GM18519 (cell line): ENCODE measurements around the gene ARHGAP15.
A peak's percentile ranks its signal among the peaks of the same experiment; 100 is the strongest.

Experiments
- ATAC-seq: cut with Tn5 transposase; IDR thresholded peaks from one replicate; pipeline ENCODE4 v1.9.1; 2021; ENCODE audit warnings: mild to moderate bottlenecking, moderate library complexity; ENCODE audit not compliant: unreplicated experiment, low FRiP score

ARHGAP15 gene

DNA sequence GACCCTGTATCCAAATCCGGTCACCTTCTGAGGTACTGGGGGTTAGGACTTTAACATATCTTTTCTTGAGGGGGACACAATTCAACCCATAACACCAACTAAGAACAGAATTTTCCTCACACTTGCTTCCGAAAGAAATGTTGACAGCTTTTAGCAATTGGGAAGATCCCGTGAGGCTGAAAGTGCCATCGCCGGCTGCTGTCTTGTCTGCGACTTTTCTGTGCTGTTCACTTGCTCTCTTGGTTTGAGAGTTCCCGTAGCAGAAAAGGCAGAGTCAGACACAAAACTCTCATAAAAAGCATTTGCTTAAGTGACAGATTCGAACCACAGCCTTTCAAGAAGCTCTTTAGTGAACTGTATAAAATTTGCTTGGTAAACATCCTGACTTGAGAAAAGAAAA is 253.4 kb downstream of the ARHGAP15 start:
- no peak for ATAC-seq

DNA sequence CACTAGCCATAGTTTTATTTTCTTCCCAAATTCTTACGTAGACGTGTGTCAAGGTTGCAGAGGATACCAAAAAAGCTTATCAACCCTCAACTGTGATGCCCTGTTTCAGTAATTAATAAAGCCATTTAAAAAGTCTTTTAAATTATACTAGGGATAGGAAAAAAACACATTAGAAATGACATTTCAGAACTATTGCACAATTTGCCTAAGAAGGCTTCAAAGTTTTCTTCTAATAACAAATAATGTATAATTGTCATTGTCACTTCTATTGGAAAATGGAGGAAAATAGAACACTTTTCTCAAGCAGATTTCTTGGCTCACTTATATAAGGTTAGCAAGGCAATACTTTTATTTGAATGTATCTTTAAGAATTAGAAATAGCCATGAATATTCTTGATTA is 253.8 kb downstream of the ARHGAP15 start:
- no peak for ATAC-seq

DNA sequence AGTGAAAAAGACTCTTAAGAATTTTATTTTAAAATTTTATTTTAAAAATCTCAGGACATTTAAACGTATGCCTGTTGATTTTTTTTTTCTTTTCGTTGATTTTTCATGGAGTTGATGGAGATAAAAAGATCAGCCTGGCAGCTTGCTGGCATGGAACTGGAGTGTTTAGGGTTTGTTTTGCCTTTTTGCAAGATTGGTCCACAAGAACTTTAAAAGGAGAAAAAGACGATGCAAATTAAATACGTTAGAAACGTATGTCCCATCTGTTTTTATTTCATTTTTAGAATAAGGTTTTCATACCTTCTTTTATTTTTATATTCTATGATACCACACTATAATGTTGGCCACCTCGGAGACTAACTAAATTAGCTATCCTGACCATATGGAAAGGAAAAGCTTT is 254.9 kb downstream of the ARHGAP15 start:
- ATAC-seq: no peak

DNA sequence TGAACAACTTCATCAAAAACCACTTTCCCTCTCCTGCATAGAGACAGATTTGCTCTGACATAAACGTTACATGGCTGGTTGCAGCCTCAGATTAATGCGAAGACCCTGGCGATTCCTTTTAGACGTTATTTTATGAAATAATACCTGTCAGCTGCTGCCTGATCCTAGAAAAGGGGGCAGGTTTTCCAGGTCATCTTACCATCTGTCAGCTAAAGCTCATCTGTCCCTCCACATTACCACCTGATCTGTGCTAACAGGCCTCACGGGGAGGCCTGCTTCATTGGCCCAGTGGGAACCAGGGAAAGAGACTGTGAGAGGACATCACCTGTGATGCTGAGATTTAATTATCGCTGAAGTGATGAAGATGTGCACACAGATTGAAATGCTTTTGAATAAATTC is 261.0 kb downstream of the ARHGAP15 start:
- no peak for ATAC-seq

DNA sequence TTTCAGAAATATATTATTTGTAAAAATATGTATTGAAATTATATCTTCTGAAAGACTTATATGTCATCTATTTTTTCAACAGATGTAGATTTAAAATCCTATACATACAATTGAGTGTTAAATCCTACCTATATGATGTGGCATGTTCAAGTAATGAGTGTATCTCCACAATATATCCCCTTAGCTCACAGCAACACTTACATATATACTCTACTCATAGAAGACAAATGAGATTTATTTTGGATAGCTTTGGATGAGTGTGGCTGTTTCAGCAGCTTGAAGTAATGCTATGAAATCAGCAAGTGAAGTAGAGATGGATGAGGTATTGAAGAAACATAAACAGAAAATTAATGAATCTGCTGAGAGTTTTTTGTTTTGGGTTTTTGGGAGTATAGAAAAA is 263.1 kb downstream of the ARHGAP15 start:
- ATAC-seq: no peak

DNA sequence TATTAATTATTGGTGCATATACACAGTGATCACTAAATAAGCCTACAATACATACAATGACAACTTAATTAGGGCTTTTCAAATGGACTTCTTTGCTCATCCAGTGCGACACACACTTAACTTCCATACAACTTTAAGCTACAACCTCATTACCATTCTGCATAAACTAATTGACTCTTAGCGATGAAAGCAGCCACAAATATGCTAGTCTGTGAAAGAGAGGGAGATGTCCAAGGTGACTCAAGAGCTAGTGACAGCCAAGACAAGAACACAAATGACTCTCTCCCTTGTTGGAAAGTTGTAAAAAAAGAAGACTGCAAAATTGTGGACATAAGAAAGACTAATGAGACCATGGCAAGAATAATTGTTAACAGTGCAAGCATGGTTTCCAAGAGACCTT is 264.8 kb downstream of the ARHGAP15 start:
- no peak for ATAC-seq

DNA sequence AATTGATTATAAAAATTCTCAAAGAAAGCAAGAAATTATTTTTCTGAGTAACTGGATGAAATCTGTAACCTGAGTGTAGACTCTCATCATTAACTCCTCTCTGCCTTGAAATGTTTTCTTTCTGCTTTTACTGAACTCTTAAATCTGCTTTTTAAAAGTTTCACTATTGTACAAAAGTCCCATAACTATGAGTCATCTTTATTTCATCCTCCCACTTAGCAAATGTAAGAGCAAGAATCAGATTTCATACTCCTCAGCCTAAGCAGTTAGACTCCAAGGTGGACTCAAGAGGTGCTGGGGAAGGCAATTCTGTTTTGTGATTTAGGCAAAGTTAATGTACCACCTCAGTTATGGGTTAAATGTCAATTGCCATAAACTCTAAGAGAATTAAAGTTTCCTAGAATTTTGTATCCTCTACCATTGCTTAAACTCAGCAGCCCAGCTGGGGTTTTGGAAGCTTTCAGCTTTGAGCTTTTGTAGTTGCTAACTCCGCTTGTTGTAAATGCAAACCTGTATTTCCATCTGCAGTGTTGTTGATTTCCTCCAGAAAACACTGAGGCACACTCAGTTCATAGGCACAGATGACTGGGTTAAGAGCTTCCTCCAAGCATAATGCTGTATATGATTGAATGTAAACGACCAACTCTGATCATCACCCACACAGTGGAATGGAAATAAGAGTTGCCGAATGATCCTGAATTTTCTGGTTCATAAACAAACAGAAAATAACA is 268.8 kb downstream of the ARHGAP15 start:
- peak; percentile 74 for ATAC-seq

DNA sequence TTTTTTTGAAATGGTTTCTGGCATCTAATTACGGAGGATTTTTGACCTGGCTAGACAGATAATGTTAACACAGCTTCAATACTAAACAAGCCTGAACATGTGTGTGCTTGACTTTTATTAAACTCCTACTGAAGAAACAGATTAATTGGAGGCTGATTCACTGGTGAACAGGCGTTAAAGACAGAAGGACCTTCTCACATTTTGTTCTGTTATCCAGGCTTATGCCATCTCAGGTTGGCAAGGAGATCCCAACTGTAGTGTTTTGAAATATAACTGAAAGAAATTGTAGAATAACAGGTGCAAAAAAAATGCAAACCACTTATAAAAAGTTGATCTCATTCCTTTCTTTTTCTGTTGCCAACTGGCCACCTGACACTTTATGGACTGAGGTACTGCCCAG is 269.6 kb downstream of the ARHGAP15 start:
- ATAC-seq: no peak

DNA sequence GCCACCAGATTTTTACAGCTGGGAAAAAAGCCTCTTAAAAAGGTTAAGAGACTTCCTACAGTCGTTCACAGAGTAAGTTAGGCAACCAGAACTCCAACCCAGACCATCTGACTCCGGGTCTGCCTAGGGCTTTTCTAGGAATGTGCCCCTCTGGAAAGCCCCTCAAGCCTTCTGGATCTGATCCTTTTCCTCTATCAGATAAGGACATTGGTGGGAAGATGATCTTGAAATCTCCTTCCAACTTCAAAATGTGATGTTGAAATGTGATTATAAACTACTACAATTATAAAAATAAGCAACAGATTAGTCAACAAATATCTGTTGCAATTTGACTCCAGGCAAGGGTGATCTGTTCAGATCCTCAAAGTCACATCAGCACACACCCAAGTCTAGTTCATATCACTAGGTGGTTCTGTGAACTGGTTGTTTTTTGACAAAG is 270.4 kb downstream of the ARHGAP15 start:
- no peak for ATAC-seq

DNA sequence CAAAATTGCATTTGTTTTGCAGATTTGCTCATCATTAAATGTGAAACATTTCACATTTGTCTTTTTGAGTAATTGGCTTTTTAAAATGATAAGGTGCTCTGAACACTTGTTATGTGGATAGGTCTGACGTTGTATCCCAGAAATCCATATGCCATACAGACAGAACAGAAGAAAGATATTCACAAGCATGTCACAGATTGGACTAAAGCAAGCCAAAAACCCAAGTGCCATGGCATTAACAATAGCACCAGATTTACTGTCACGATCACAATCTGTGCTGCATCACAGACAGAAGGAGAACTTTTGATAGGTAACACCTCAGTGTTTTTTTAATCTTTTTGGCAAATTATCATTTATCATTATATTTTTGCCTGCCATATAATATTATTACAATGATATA is 272.6 kb downstream of the ARHGAP15 start:
- ATAC-seq: no peak

DNA sequence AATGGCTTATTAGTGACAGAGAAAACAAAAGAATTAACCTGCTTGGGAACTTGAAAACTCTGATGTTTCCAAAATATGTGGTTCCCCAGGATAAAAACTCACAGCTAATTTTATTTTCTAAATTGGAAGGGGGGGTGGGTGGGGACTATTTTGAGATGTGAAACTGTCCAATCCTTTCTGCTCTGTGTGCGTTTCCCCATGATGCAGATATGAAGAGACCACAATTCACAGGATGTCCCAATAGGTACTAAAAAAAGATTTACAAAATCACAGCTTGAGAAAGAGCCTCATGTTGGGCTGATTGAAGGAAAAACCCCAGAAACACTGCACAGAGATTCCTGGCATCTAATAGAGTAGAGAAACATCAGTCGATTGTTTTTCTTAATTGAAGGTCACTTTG is 273.2 kb downstream of the ARHGAP15 start:
- no peak for ATAC-seq

DNA sequence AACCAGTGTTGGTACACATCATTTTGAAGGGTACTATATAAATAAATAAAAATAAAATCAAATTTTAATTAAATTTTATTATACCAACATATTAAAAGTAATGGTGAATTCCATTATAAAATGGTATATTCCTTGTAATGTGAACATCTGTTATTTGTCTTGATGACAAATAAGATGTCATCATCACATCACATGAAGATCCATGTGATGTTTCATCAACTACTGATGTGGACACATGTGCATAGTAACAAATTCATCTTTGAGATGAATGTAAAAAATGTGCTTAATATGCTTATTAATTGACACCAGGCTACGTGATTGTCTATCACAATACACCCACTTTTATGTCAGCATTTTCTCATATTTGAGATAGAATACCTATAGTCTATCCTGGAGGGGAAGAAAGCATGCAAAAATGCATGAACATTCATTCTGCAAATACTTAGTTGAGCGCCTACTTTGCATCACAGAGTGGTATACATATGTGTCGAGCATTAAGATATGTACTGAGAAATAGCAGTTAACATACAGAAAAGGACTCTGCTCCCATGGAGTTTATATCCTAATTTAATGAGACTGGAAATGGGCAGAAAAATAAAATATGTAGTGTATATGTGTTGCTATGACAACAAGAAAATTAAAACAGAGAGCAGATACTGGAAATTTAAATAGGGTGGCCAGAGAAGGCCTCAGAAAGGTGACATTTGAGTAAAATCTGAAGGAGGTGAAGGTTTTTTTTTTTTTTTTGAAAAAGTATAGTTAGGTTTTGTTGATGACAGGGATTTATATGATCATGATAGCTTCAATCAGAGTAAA is 281.1 kb downstream of the ARHGAP15 start:
- ATAC-seq: no peak

DNA sequence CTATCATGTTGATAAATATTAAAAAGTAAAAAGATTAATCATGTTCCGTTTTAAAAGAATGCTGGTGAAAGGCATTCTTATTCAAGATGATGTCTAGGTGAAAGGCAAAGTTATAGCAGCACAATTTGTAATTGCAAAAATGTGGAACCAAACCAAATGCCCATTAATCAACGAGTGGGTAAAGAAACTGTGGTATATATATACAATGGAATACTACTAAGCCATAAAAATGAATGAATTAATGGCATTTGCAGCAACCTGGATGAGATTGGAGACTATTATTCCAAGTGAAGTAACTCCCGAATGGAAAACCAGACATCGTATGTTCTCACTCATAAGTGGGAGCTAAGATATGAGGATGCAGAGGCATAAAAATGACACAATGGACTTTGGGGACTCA is 286.4 kb downstream of the ARHGAP15 start:
- no peak for ATAC-seq

DNA sequence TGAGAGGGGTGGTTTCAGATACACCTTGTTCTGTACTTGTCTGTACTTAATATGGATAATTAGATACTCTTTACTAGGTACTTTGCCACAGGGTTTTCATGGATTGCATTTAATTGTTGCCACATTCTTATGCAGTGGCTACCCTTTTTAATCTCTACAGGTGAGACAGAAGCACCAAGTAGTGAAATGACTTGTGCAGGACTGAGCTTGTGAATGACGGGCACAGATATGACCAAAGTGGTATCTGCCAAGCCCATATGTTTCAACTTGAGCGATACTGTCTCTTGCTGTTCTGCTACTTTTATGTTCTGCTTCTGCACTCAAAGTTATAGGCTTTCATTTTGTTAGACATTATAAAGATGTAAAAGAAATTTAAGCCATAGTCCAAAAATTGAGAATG is 288.2 kb downstream of the ARHGAP15 start:
- no peak for ATAC-seq

DNA sequence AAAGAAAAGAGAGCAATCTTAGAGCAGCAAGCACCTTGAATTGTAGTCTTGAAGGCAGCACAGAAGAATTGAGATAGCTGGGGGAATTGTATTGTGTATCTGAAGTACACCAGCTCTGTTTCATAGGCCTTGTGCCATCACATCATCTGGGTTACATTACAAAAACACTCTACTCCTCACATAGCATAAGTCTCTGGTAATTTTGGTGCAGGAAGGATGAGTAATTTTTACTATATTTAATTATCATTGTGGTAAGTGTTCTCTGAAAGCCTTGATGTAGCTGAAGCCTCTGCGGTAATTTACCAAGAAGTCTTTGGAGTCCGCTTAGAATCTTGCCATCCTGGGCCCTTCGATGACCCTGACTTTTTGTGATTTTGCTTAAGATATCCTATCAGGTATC is 291.1 kb downstream of the ARHGAP15 start:
- ATAC-seq: no peak

DNA sequence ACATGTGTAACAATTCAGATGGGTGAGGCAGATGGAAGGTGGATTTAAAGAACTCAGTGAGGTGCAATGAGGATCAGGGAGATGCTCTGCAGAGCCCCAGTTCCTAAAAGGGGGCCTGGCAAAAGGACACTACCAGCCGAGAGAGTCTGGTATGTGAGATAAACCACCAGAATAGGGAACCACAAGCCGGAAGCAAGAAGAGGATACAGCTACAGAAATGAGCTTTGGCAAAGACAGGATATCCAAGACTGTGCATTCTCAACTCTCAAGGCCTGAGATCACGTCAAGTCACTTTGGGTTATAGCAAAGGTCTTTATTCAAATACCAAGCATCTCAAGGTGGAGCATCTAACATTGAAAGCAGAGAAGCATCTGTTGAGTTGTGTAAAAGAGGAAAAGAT is 293.5 kb downstream of the ARHGAP15 start:
- peak; percentile 88 for ATAC-seq

DNA sequence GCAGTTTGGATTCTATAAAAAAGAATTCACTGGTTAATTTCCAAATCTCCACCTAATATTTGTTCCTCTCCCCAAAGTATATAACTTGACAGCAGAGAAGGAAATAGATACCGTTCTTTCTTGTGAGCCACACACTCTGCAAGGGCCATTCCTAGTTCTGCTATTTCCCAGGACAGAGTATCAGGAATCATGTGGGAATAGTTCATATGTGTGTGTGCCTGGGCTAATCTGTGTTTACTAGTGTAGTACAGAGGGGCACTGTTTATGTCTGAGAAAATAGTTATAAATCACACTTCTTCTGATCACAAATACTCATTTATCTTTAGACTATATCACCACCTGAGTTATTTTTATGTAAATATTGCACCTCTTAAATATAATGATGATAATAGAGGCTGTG is 296.7 kb downstream of the ARHGAP15 start:
- ATAC-seq: no peak

DNA sequence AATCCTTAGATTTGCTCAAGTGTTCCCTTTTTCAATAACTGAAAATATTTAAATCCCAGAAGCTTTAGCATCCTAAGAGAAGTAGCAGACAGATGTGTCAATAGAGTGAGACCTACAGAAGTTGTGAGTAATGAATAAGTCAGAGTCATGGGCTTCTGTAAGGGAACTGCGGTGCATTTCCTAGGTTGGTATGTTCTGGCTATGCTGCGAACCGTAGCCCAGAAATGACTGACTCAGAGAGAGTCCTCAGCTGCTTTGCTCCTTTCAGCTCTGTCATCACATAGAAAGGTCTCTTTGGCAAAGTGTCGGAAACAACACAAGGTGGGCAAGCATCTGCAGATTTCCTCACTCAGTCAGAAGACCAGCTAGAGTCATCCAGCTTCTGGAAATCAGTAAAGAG is 297.1 kb downstream of the ARHGAP15 start:
- ATAC-seq: no peak

DNA sequence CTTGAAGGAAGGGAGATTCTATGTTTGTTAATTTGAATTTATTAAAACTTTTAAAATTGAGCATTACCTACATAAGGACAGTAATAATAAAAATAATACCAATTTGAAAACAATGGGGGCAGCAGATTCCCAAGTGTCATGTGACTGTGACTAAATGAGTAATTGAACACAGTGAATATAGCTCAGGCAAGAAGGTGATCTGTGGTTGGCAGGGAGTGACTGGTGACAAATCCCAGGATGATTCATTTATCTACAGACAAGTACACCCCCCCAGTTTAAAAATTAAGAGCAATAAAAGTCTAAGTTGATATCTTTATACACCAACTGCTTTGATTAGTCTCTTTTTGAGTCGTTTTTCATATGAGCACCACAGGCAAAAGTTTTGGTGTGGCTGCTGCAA is 299.5 kb downstream of the ARHGAP15 start:
- no peak for ATAC-seq

DNA sequence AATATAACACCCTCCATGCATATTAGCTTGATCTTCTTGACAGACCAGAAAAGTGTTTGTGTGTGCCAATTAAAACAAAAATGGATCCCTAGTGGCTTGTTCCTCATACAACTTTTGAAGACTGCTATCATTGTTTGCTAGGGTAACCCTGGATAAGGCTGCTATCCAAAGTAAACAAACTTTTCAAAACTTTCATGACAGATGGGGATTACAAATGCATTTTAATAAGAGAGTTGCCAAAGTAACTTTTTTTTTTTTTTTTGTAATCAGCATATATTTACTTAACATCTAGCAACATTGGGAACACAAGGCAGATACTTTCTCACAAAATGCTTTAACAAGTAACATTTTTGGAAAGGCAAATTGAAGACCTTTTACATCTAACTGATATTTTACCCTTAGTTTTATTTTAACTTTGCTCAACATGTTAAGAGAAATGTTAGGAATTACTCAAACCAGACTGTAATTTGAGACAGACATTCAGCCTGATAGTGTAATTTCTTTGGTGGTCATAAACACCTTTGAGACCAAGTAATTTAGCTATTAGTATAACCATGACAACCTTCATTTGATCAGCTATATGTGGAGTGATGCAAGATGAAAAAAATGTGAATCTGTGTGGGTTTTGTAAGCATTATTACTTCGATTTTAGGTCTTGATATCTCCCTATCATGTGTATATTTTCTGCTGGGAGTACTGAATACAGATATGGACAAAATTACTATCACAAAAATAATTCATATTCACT is 300.9 kb downstream of the ARHGAP15 start:
- ATAC-seq: no peak

DNA sequence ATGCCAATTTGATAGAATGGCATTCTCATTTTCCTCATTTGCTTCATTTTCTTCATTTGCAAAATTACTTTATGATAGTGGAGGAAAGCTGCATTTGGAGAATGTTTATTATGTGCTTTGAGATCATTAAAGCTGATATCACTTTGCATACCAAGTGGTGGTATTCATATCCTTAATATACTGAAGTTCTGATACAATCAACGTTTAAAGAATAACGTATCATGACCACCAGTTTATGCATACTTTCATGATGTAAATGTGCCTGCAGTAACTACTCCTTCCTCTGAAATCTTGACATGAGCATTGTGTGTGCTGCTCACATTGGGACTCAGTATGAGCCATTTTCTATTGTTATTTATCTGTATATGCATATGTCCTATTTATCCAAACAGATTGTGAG is 302.1 kb downstream of the ARHGAP15 start:
- ATAC-seq: no peak
